ENCODE results near the gene PCDH15. TPM values are rescaled to one million over a fixed set of nuclear protein-coding genes. Genes with fewer than 3 reads are reported as not detected.

Gene PCDH15
- total and polyA plus RNA-seq, 12 donors = 1.9 to 34.2 (median 10.2) TPM

DNA sequence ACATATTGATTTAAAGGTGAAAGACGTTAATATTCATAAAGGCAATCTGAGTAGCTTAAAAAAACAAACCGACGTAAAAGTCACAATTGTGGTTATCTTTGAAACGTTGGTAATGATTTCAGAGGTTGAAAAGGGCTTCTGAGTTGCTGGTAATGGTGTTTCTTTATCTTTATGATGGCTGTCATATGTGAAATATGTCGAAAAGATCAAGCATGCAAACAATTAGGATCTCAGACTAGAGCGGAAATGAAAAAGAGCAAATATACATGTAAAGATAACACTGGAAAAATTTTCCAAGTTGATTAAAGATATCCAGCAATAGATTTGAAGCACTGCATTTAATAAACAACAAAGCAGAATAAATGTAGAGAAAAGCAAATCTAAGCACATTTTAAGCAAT, 1030.1 kb downstream of the PCDH15 start:
- Histone ChIP-seq H3K27me3 (no peaks in the 10 kb centered on the region), H3K36me3 (replicated peaks in 1 of 2) (no peaks in the 10 kb centered on the region), H3K9me3 (replicated peaks in 1 of 3) (no peaks in the 10 kb centered on the region), H3K4me1 (replicated peaks in 1 of 2) (no peaks in the 10 kb centered on the region), H3K4me3 (no peak overlapping the region), H3K27ac (no peak overlapping the region)
- TF ChIP-seq POLR2A (IDR thresholded peaks at IDR 0.05) = no peak
- TF ChIP-seq, protein P1, sequence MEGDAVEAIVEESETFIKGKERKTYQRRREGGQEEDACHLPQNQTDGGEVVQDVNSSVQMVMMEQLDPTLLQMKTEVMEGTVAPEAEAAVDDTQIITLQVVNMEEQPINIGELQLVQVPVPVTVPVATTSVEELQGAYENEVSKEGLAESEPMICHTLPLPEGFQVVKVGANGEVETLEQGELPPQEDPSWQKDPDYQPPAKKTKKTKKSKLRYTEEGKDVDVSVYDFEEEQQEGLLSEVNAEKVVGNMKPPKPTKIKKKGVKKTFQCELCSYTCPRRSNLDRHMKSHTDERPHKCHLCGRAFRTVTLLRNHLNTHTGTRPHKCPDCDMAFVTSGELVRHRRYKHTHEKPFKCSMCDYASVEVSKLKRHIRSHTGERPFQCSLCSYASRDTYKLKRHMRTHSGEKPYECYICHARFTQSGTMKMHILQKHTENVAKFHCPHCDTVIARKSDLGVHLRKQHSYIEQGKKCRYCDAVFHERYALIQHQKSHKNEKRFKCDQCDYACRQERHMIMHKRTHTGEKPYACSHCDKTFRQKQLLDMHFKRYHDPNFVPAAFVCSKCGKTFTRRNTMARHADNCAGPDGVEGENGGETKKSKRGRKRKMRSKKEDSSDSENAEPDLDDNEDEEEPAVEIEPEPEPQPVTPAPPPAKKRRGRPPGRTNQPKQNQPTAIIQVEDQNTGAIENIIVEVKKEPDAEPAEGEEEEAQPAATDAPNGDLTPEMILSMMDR (IDR thresholded peaks at IDR 0.05) = no peak
- intact Hi-C loops (cut with DNase I) = no loop called here
- 46 to 55% (median 53%) methylated on average over 6 of the region's 6 CpGs for WGBS, 4 donors
- DNase-seq = no peak

DNA sequence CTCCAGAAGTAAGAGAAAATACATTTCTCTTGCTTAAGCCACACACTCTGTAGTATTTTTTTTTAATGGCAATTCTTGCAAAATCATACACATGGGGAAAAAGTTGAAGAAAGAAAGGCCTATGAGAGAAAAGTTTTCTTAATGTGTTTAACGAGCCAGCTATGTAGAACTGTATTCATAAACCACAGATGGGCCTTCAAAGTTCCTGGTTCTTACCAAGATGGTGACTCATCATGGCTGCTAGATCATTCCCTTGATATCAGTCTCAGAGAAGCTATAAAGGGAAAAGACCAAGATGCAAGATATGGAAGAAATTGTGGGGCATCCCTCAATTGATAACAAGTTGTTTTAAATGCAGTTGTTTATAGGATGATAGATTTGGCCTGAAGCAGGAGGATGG, 1035.7 kb downstream of the PCDH15 start:
- intact Hi-C loops (cut with DNase I) = no loop called here

DNA sequence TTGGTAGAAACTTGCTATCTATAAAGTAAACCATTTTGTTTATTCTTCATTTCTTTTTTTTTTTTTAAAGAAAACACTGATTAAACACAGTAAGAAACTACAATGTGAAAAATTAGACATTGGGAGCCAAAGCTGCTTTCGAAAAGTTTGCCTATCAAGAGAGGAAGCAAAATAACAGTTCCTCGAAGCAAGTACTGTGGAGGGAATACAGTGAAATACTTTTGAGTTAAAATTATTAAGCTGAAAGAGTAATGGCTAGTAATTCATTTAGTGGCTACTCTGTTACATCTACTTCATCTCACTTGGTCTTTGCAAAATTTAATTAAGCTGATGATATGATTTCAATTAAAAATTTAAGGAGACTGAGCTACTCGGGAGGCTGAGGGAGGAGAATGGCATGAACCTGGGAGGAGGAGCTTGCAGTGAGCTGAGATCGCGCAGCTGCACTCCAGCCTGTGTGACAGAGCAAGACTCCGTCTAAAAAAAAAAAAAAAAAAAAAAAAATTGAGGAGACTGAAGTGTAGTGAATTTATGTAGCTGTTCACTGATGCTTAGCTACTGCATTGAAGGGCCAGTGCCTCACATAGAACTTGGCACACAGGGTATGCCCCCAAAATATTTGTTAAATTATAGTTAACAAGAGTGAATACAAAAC, 1046.3 kb downstream of the PCDH15 start:
- no peak overlapping the region for H3K4me3 ChIP-seq
- H3K9me3 ChIP-seq (replicated peaks in 1 of 3) = no peaks in the 10 kb centered on the region
- WGBS, 4 donors = 21 to 47% (median 29%) methylated on average over 6 of the region's 6 CpGs
- H3K27ac ChIP-seq = no peak overlapping the region
- H3K4me1 ChIP-seq (replicated peaks in 1 of 2) = no peaks in the 10 kb centered on the region
- DNase-seq = no peak
- no peaks in the 10 kb centered on the region for H3K36me3 ChIP-seq (replicated peaks in 1 of 2)
- no peak for TF ChIP-seq POLR2A (IDR thresholded peaks at IDR 0.05)
- TF ChIP-seq, protein P1 (IDR thresholded peaks at IDR 0.05) = no peak
- no peaks in the 10 kb centered on the region for H3K27me3 ChIP-seq
- intact Hi-C loops (cut with DNase I) = no loop called here

More for the DNA sequence above, 1035.7 kb downstream of the PCDH15 start:
- no peak overlapping the region for H3K27ac ChIP-seq
- TF ChIP-seq POLR2A (IDR thresholded peaks at IDR 0.05) = no peak
- TF ChIP-seq, protein P1 (IDR thresholded peaks at IDR 0.05) = no peak
- H3K4me1 ChIP-seq (replicated peaks in 1 of 2) = no peaks in the 10 kb centered on the region
- 64 to 78% (median 70%) methylated on average over 1 of the region's 1 CpG for WGBS, 4 donors
- H3K9me3 ChIP-seq (replicated peaks in 1 of 3) = no peaks in the 10 kb centered on the region
- H3K4me3 ChIP-seq = no peak overlapping the region
- H3K36me3 ChIP-seq (replicated peaks in 1 of 2) = no peaks in the 10 kb centered on the region
- no peaks in the 10 kb centered on the region for H3K27me3 ChIP-seq
- no peak for DNase-seq

MicroRNAs within 50 kb of the gene (microRNA counts, 767-probe panel; counts per million panel counts)
- 0 counts per million in 2 donors for microRNA hsa-miR-548f

Small RNA genes lying within 50 kb of the gene (microRNA-seq; reads per million reads assigned to microRNA genes)
- 0 reads per million in 3 donors for gene MIR548F1

Small RNA genes lying within 50 kb of the gene (small RNA-seq; reads per million reads assigned to genes)
- gene AL365496.1 = 0 reads per million in 2 donors
- 0 reads per million in 2 donors for gene MIR548F1
- 0 reads per million in 2 donors for gene RNU6-687P
